ENCODE results near the gene SFXN3. TPM values are rescaled to one million over a fixed set of nuclear protein-coding genes. Genes with fewer than 3 reads are reported as not detected.

SFXN3 gene, protein sequence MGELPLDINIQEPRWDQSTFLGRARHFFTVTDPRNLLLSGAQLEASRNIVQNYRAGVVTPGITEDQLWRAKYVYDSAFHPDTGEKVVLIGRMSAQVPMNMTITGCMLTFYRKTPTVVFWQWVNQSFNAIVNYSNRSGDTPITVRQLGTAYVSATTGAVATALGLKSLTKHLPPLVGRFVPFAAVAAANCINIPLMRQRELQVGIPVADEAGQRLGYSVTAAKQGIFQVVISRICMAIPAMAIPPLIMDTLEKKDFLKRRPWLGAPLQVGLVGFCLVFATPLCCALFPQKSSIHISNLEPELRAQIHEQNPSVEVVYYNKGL
- 10 to 100 TPM; 18.2 to 23.0 (median 22.0) TPM for polyA plus RNA-seq

DNA sequence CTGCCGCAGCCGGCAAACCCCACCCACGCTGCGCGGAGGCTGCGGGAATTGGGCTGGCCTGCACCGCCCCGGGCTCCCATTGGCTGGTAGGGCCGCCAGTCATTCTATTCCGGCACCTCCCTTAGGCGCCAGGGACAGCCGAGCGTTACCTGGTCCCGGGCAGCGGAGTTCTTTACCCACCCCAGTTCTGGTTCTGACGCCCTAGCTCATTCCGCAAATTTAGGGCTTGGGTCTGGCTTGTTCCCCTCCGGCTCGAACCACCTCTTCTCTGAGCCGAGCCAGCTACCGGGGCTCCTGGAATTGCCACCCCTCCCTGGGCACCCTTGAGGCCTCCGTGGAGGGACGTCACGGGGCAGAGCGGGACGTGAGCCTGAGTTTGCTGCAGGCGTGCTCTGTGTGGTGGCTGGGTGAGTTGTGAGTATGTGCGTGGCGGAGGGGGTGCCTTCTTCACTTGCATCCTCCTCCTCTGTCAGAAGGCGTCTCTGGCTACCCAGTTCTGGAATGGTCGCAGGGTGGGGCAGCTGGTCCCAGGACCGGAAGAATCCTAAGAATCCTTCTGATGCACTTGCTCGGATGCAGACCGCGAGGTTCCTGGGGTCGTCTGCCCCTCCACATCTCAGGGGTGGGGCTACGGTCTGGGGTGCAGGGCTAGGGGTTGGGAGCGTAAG, at the start of gene SFXN3, which contains the start of gene PDZD7:
Gene SFXN3, plus strand, starts transcription at position 107 of the 668 bp plus-strand sequence. CDS start 3,461 bp downstream, outside the sequence.
Gene PDZD7, minus strand, starts transcription at position 2 of the 668 bp plus-strand sequence. CDS start 910 bp downstream, outside the sequence.
- no peaks in the 10 kb centered on the region for H3K9me3 Mint-ChIP-seq
- H3K27me3 Mint-ChIP-seq (ENCODE audit: low read depth in 3 of 3), result peaks cover 3 to 14% (median 4%) of the 10 kb centered on the region in 3 donors
- peaks cover 22 to 28% of the 10 kb centered on the region in 2 donors for H3K4me1 Mint-ChIP-seq
- H3K27ac Mint-ChIP-seq, result peak within 1 kb of the TSS; percentile 94 to 99 (median 96)
- H3K36me3 Mint-ChIP-seq, result peaks cover 0 to 7% (median 4%) of the 10 kb centered on the region in 3 donors
- peak; percentile 95 to 96 (median 95) for DNase-seq
- H3K4me3 Mint-ChIP-seq, result peak within 1 kb of the TSS; percentile 89 to 96 (median 92)

DNA sequence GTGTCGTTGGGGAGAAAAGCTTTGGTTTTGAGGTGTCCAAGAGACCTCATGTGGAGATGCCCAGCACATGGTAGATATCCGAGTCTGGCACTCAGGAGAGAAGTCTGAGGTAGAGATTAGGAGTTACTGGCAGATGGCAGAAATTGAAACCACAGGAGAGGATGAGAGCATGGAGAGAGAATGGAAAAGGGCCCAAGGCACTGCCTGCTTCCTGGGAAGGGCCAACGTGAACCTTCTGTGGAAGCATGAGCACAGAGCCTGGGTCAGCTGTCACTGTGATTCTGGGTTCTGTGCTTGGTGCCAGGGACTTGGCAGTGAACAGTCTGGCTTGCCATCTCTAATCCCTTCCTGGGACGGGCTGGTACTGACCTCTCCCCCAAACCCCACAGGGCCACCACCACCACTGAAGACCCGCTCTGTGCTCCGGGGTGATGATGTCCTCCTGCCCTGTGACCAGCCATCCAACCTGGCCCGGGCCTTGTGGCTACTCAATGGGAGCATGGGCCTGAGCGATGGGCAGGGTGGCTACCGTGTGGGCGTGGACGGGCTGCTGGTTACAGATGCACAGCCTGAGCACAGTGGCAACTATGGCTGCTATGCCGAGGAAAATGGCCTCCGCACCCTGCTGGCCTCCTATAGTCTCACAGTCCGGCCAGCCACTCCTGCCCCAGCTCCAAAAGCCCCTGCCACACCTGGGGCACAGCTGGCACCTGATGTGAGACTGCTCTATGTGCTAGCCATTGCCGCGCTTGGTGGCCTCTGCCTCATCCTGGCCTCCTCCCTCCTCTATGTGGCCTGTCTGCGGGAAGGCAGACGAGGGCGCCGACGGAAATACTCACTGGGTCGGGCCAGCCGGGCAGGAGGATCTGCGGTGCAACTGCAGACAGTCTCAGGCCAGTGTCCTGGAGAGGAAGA, 47.9 kb upstream of the SFXN3 start:
- Mint-ChIP-seq H3K27ac (peak overlapping the region in 2 of 6 donors; percentile 14 to 61), H3K27me3 (ENCODE audit: low read depth in 3 of 3) (peaks cover 0 to 7% (median 2%) of the 10 kb centered on the region in 3 donors), H3K36me3 (peaks cover 11 to 19% (median 15%) of the 10 kb centered on the region in 3 donors), H3K4me1 (peaks cover 26 to 28% of the 10 kb centered on the region in 2 donors), H3K4me3 (no peak overlapping the region), H3K9me3 (no peaks in the 10 kb centered on the region)
- DNase-seq, result no peak

DNA sequence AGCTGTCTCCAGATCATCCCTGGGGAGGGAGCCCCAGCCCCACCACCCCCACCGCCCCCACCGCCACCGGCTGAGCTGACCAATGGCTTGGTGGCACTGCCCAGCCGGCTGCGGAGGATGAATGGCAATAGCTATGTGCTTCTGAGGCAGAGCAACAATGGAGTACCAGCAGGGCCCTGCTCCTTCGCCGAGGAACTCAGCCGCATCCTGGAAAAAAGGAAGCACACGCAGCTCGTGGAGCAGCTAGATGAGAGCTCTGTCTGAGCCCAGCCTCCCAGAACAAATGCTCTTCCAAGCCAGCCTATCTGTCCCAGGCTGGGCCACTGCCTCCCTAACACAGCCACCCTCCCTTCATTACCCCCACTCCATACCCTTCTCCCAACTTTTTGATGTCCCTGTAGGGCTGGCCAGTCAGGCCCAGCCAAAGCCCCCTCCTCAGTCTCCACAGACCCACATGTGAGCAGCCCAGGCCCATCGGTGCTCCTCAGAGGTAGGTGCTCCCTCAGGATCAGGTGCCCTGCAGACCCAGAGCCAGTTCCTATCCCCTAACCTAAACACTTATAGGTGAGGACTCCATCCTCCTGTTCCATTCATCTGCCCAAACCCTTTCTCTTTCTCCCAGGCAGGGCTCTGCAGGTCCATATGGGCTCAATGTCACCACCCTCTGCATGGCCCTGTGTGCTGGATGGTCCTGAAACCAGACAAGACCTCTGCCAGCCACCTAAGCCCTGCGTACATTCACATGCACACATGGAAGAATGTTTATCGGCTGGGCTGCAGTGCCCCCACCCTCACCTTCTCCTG, 47.0 kb upstream of the SFXN3 start:
- H3K4me1 Mint-ChIP-seq, result peaks cover 26 to 28% of the 10 kb centered on the region in 2 donors
- no peak overlapping the region for H3K27ac Mint-ChIP-seq
- DNase-seq, result no peak
- peaks cover 0 to 7% (median 2%) of the 10 kb centered on the region in 3 donors for H3K27me3 Mint-ChIP-seq (ENCODE audit: low read depth in 3 of 3)
- H3K9me3 Mint-ChIP-seq, result no peaks in the 10 kb centered on the region
- no peak overlapping the region for H3K4me3 Mint-ChIP-seq
- peaks cover 9 to 19% (median 15%) of the 10 kb centered on the region in 3 donors for H3K36me3 Mint-ChIP-seq

DNA sequence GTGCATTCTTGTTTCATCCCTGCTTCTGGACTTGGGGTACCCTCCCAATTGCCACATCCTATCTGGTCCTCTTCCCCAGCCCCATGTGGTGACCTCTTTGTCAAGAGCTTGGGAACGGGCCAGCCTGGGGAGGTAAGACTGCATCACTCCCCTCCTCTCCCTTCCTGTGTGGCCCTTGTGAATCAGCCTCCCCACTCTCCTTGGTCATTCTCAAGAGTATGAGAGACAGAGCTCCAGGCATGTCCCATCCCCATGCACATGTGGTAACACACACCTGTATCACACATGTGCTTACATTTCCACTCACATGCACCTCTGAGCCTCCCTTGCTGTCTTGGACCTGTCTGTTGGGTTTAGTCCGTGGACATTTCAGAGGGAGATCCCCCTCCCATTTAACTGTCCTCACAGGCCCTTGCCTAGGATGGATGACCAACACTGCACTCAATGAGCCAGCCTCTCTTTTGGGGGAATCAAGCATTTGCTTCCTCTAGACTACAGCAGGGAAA, 46.3 kb upstream of the SFXN3 start:
- DNase-seq, result no peak
- no peak overlapping the region for H3K27ac Mint-ChIP-seq
- H3K36me3 Mint-ChIP-seq, result peaks cover 7 to 19% (median 15%) of the 10 kb centered on the region in 3 donors
- no peaks in the 10 kb centered on the region for H3K9me3 Mint-ChIP-seq
- peaks cover 26 to 28% of the 10 kb centered on the region in 2 donors for H3K4me1 Mint-ChIP-seq
- peak overlapping the region in 1 of 5 donors; percentile 33 for H3K4me3 Mint-ChIP-seq
- H3K27me3 Mint-ChIP-seq (ENCODE audit: low read depth in 3 of 3), result peaks cover 0 to 7% (median 2%) of the 10 kb centered on the region in 3 donors

DNA sequence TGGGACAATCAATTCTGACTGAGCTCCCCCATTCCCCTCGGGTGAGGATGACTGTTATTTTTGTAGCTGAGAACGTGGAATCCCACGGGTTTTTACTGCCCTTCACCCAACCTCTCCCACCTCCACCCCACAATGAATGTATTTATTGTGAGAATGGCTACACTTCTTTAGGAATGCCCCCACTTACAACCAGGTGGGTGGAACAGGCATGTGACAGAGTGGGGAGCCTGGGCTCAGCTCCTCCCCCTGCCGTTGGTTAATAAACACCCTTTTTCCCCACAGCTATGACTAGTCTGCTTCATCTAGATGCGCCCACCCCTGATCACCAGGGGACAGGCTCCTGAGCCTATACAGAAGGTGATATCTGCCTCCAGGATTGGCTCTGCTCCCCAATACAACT, 45.7 kb upstream of the SFXN3 start:
- DNase-seq, result no peak
- Mint-ChIP-seq H3K27me3 (ENCODE audit: low read depth in 3 of 3) (peaks cover 0 to 7% (median 2%) of the 10 kb centered on the region in 3 donors), H3K4me1 (peaks cover 26 to 28% of the 10 kb centered on the region in 2 donors), H3K4me3 (peak overlapping the region in 3 of 5 donors; percentile 58 to 93 (median 91)), H3K36me3 (peaks cover 8 to 21% (median 17%) of the 10 kb centered on the region in 3 donors), H3K9me3 (no peaks in the 10 kb centered on the region), H3K27ac (no peak overlapping the region)

DNA sequence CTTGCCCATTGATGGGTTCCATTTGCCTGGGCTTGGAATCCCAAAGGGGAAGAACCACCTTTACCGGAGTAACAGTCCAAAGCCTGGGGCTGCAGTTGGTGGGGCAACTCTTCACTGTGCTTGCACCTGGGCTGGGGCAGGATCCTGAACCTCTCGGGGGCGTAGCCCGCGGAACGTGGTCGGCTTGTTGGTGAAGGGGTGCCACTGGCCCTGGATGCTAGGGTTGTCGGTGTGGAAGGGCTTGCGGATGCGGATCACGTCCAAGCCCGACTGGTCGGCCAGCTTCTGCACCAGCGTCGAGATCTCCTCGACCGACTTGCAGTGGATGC, 44.4 kb upstream of the SFXN3 start:
- H3K4me1 Mint-ChIP-seq, result peaks cover 26 to 28% of the 10 kb centered on the region in 2 donors
- H3K4me3 Mint-ChIP-seq, result peak overlapping the region; percentile 89 to 96 (median 91)
- DNase-seq, result no peak
- H3K27me3 Mint-ChIP-seq (ENCODE audit: low read depth in 3 of 3), result peaks cover 0 to 7% (median 4%) of the 10 kb centered on the region in 3 donors
- H3K27ac Mint-ChIP-seq, result peak overlapping the region in 4 of 6 donors; percentile 60 to 89 (median 84)
- no peaks in the 10 kb centered on the region for H3K9me3 Mint-ChIP-seq
- H3K36me3 Mint-ChIP-seq, result peaks cover 20 to 27% (median 23%) of the 10 kb centered on the region in 3 donors

DNA sequence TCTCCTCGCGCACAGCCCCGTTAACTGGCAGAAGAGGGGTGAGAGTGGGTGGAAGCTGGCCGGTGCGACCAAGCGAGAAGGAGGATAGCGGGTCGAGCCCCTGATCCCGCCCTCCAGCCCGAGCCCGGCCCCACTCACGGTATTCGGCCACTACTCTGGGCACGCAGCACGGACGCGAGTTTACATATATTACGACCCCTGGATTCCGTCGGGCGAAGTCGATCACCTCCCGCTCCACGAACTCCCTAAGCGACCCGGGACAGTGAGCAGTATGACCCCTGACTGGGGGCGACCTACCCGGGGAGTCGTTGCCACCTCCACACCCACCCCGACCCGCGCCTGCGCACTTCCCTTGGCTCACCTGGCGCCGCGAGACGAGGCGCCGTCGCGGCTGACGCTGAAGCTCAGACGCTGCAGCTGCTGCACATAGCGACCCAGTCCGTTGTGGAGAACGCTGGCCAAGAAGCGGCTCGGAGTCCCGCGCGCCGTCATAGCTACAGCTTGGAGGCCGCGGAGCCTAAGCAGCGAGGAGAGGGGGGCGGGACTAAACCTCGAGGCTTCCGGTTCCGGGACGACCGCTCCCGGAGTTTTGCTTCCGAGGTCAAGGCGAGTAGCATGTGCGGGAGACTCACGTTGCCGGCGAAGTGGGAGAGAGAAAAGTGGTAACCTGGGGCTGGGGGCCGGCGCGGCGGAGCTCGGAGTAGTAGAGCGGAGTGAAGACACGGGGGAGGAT, 43.9 kb upstream of the SFXN3 start, which contains the start of the genes MRPL43 and TWNK:
Gene MRPL43, minus strand, starts transcription at position 546 of the 733 bp plus-strand sequence. Its CDS starts 54 bp downstream, at position 492.
Gene TWNK, plus strand, starts transcription at position 592 of the 733 bp plus-strand sequence. CDS start 668 bp downstream, outside the sequence.
- Mint-ChIP-seq H3K9me3 (no peaks in the 10 kb centered on the region), H3K27ac (peak within 1 kb of the TSS; percentile 77 to 89 (median 86)), H3K4me1 (peaks cover 26 to 28% of the 10 kb centered on the region in 2 donors), H3K4me3 (peak within 1 kb of the TSS; percentile 89 to 96 (median 91)), H3K27me3 (ENCODE audit: low read depth in 3 of 3) (peaks cover 0 to 7% (median 3%) of the 10 kb centered on the region in 3 donors), H3K36me3 (peaks cover 19 to 25% (median 21%) of the 10 kb centered on the region in 3 donors)
- peak; percentile 80 to 83 (median 81) for DNase-seq

DNA sequence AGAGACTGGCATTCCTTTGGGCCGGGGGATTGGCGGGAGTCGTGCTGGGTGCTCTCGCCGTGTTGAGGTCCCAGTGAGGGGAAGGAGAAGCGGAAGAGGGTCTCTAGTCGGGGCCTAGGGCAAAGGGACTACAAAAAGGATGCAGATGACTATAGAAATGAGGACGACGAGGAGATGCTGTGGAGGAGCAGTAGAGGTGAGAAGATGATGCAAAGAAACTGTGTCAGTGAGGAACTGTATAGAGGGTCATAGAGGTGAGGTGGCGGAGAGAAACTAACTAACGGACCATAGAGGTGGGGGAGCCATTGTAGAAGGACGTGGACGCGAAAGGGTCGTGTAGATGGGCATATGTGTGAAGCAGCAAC, 43.4 kb upstream of the SFXN3 start:
- Mint-ChIP-seq H3K27me3 (ENCODE audit: low read depth in 3 of 3) (peaks cover 0 to 7% (median 2%) of the 10 kb centered on the region in 3 donors), H3K27ac (peak overlapping the region; percentile 77 to 89 (median 86)), H3K9me3 (no peaks in the 10 kb centered on the region), H3K4me1 (peaks cover 26 to 28% of the 10 kb centered on the region in 2 donors), H3K4me3 (peak overlapping the region; percentile 89 to 96 (median 91)), H3K36me3 (peaks cover 15 to 21% (median 16%) of the 10 kb centered on the region in 3 donors)
- no peak for DNase-seq

DNA sequence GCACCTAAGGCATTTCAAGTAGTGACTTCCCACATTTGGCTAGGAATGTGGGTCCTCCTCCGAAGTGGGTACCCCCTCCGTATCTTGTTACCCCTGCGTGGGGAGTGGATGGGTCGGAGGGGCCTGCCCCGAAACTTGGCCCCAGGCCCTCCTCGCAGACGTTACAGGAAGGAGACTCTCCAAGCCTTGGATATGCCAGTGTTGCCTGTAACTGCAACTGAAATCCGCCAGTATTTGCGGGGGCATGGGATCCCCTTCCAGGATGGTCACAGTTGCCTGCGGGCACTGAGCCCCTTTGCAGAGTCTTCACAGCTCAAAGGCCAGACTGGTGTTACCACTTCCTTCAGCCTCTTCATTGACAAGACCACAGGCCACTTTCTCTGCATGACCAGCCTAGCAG, 42.9 kb upstream of the SFXN3 start:
- Mint-ChIP-seq H3K4me3 (peak overlapping the region; percentile 89 to 96 (median 91)), H3K9me3 (no peaks in the 10 kb centered on the region), H3K36me3 (peaks cover 13 to 22% (median 16%) of the 10 kb centered on the region in 3 donors), H3K27ac (peak overlapping the region in 2 of 6 donors; percentile 77 to 83), H3K4me1 (peaks cover 26 to 28% of the 10 kb centered on the region in 2 donors), H3K27me3 (ENCODE audit: low read depth in 3 of 3) (peaks cover 0 to 7% (median 2%) of the 10 kb centered on the region in 3 donors)
- DNase-seq, result no peak

DNA sequence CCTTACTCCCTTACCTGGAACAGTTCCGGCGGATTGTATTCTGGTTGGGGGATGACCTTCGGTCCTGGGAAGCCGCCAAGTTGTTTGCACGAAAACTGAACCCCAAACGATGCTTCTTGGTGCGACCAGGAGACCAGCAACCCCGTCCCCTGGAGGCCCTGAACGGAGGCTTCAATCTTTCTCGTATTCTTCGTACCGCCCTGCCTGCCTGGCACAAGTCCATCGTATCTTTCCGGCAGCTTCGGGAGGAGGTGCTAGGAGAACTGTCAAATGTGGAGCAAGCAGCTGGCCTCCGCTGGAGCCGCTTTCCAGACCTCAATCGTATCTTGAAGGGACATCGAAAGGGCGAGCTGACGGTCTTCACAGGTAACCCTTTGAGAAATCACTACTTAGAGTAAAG, 41.9 kb upstream of the SFXN3 start:
- Mint-ChIP-seq H3K9me3 (no peaks in the 10 kb centered on the region), H3K36me3 (peaks cover 13 to 22% (median 17%) of the 10 kb centered on the region in 3 donors), H3K4me1 (peaks cover 26 to 28% of the 10 kb centered on the region in 2 donors), H3K4me3 (peak overlapping the region in 2 of 5 donors; percentile 21), H3K27me3 (ENCODE audit: low read depth in 3 of 3) (peaks cover 0 to 7% (median 2%) of the 10 kb centered on the region in 3 donors), H3K27ac (no peak overlapping the region)
- no peak for DNase-seq

DNA sequence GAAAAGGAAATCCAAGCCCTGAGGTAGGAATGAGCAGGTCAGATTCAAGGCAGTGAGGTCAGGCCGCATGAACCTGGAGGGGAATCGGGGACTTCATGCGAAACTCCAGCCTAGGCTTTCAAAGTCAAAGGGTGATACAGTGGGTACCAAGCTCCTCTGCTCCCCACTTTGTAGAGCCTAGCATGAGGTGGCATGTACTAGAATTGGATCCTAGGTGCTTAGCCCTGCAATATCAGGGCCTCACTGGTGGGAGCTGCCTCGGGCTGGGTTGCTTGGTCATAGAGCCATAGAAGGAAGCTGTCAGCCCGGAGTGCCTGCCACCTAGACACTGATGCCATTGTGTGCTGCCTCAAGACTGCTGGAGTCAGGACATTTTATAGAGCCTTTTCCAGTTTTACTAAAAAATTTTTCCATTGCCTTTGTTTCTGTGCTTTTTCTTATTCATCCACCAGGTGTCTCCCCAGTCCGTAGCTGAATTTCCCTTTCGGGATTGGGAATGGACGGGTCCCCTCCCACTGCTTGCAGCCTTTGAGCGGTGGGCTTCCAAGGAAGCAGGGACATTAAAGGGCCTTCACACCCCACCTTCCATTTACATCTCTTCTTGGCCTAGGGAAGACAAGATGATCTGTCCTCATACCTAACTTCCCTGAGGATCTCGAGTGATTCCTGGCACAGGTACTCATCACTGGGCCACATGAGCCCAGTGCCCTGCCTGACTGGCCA, 36.9 kb upstream of the SFXN3 start:
- Mint-ChIP-seq H3K9me3 (no peaks in the 10 kb centered on the region), H3K4me3 (no peak overlapping the region), H3K27ac (peak overlapping the region in 3 of 6 donors; percentile 40 to 65 (median 44)), H3K36me3 (peaks cover 13 to 17% (median 14%) of the 10 kb centered on the region in 3 donors), H3K27me3 (ENCODE audit: low read depth in 3 of 3) (peaks cover 2 to 9% (median 5%) of the 10 kb centered on the region in 3 donors), H3K4me1 (peaks cover 18 to 20% of the 10 kb centered on the region in 2 donors)
- no peak for DNase-seq

Measured in immature natural killer cell (primary cell).